Mesendoderm (in vitro differentiated cells): ENCODE measurements around the gene ANKRD13B.
A peak's percentile ranks its signal among the peaks of the same experiment; 100 is the strongest.
"Not testable (repeated sequence)": the region's sequence is repeated elsewhere in the genome, so short reads cannot be mapped to it uniquely, and the experiment has no call there.

Experiments used
- DNase-seq: peaks from one replicate; pipeline ENCODE4 v3.0.0; 2013
- H2AK5ac ChIP-seq: 2 replicates; pipeline ENCODE4 v1.6.1; 2013; ENCODE audit warnings: low read length, inconsistent platforms
- H2BK120ac ChIP-seq: 2 replicates; pipeline ENCODE4 v1.6.1; 2013; ENCODE audit warnings: low read depth, mild to moderate bottlenecking, low read length, moderate library complexity, mixed read lengths
- H2BK15ac ChIP-seq: replicated peaks from 2 replicates; pipeline ENCODE4 v1.6.1; 2013; ENCODE audit warnings: low read depth, mild to moderate bottlenecking, moderate library complexity
- H2BK5ac ChIP-seq: 2 replicates; pipeline ENCODE4 v1.6.1; 2013; ENCODE audit warnings: low read length, inconsistent platforms
- H3K18ac ChIP-seq: 2 replicates; pipeline ENCODE4 v1.6.1; 2013; ENCODE audit warnings: mild to moderate bottlenecking, low read length, mixed read lengths
- H3K23ac ChIP-seq: one replicate; pipeline ENCODE4 v1.6.1; 2013; ENCODE audit warnings: low read length
- H3K27ac ChIP-seq: 2 replicates; pipeline ENCODE4 v1.5.1; 2013; ENCODE audit warnings: low read depth, mild to moderate bottlenecking, inconsistent platforms, low read length, moderate library complexity
- H3K27me3 ChIP-seq: 2 replicates; pipeline ENCODE4 v1.6.1; 2013; ENCODE audit warnings: low read length, control low read depth, mild to moderate bottlenecking, inconsistent platforms; ENCODE audit not compliant: insufficient read depth, poor library complexity
- H3K36me3 ChIP-seq: 2 replicates; pipeline ENCODE4 v1.6.1; 2013; ENCODE audit warnings: low read length, inconsistent platforms; ENCODE audit not compliant: control insufficient read depth, insufficient read depth
- H3K4ac ChIP-seq: one replicate; pipeline ENCODE4 v1.6.1; 2013; ENCODE audit warnings: low read depth, mild to moderate bottlenecking, low read length, moderate library complexity
- H3K4me1 ChIP-seq: 2 replicates; pipeline ENCODE4 v1.6.1; 2013; ENCODE audit warnings: low read depth, low read length, inconsistent platforms; ENCODE audit not compliant: control insufficient read depth
- H3K4me2 ChIP-seq: 2 replicates; pipeline ENCODE4 v1.6.1; 2013; ENCODE audit warnings: low read length
- H3K4me3 ChIP-seq: 2 replicates; pipeline ENCODE4 v1.5.1; 2013; ENCODE audit warnings: mild to moderate bottlenecking, low read length
- H3K56ac ChIP-seq: one replicate; pipeline ENCODE4 v1.6.1; 2013; ENCODE audit warnings: low read length
- H3K79me1 ChIP-seq: 2 replicates; pipeline ENCODE4 v1.6.1; 2013; ENCODE audit warnings: low read length, inconsistent platforms
- H3K79me2 ChIP-seq: 2 replicates; pipeline ENCODE4 v1.6.1; 2013; ENCODE audit warnings: mild to moderate bottlenecking, low read length; ENCODE audit not compliant: control insufficient read depth, insufficient read depth
- H3K9ac ChIP-seq: 2 replicates; pipeline ENCODE4 v1.6.1; 2013; ENCODE audit warnings: low read length, inconsistent platforms
- H4K5ac ChIP-seq: one replicate; pipeline ENCODE4 v1.6.1; 2013; ENCODE audit warnings: low read length
- H4K8ac ChIP-seq: one replicate; pipeline ENCODE4 v1.6.1; 2013; ENCODE audit warnings: low read depth, mild to moderate bottlenecking, control low read depth, low read length, moderate library complexity
- WGBS: extraction: QIAGEN DNeasy Blood & Tissue Kit; methylation state at CpG from one replicate; pipeline ENCODE4 v1.1.7; 2013; ENCODE audit warnings: low lambda C conversion rate, missing lambda C conversion rate; ENCODE audit not compliant: insufficient coverage; ENCODE audit errors: extremely low coverage; 5-methylcytosine and 5-hydroxymethylcytosine counted together

The ANKRD13B gene

DNA sequence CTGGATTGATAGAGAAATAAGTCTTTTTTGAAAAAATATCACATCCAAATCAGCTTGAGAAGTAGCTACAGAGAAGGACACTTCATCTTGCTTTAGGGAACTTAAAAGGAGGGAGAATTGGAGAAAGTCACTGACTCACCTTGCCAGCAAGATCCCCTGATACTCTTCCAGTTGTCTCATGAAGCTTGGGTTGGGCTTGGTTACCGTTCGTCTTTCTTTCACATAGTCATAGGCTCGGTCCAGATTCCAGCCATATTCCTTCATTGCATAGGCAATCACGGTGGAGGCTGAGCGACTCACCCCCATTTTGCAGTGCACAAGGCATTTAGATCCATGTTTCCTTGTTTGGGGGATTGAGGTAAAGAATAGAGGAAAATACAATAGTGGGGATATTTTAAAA lies 55.1 kb downstream of the ANKRD13B start:
- H3K4me3 ChIP-seq = no peak overlapping the region
- no peaks in the 10 kb centered on the region for H3K79me1 ChIP-seq
- H4K5ac ChIP-seq = no peak overlapping the region
- no peaks in the 10 kb centered on the region for H3K4me1 ChIP-seq
- no peak overlapping the region for H2BK5ac ChIP-seq
- no peak overlapping the region for H3K27ac ChIP-seq
- H3K18ac ChIP-seq = no peak overlapping the region
- no CpG with 5 or more reads among the region's 5 CpGs for WGBS
- no peak overlapping the region for H3K56ac ChIP-seq
- no peak for DNase-seq
- no peak overlapping the region for H2AK5ac ChIP-seq
- H3K9ac ChIP-seq = no peak overlapping the region
- H3K4me2 ChIP-seq = no peak overlapping the region
- H3K79me2 ChIP-seq = no peaks in the 10 kb centered on the region
- no peak overlapping the region for H4K8ac ChIP-seq
- H3K27me3 ChIP-seq = no peaks in the 10 kb centered on the region
- no peak overlapping the region for H3K4ac ChIP-seq
- no peaks in the 10 kb centered on the region for H3K36me3 ChIP-seq
- H3K23ac ChIP-seq = no peak overlapping the region
- no peak overlapping the region for H2BK120ac ChIP-seq
- H2BK15ac ChIP-seq = no peak overlapping the region

DNA sequence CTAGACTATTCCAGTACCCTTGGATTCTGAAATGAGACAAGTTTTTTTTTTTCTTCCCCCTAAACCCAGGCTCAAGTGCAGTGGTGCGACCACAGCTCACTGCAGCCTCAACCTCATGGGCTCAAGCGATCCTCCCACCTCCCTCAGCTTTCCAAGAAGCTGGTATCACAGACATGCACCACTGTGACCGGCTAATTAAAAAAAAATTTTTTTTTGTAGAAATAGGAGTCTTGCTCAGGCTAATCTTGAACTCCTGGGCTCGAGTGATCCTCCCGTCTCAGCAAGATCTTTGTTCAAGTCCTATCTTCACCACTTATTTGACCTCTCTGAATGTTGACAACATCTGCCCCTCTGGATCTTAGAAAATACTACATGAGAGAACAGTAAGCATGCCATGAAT lies 56.4 kb downstream of the ANKRD13B start:
- H2BK120ac ChIP-seq = no peak overlapping the region
- no peak overlapping the region for H3K4me3 ChIP-seq
- no peaks in the 10 kb centered on the region for H3K36me3 ChIP-seq
- no peaks in the 10 kb centered on the region for H3K27me3 ChIP-seq
- H3K56ac ChIP-seq = no peak overlapping the region
- WGBS = no CpG with 5 or more reads among the region's 5 CpGs
- no peak overlapping the region for H2BK5ac ChIP-seq
- no peak overlapping the region for H4K8ac ChIP-seq
- H3K9ac ChIP-seq = no peak overlapping the region
- H2AK5ac ChIP-seq = no peak overlapping the region
- H3K4me2 ChIP-seq = no peak overlapping the region
- no peak overlapping the region for H3K18ac ChIP-seq
- H4K5ac ChIP-seq = no peak overlapping the region
- H3K27ac ChIP-seq = no peak overlapping the region
- H2BK15ac ChIP-seq = no peak overlapping the region
- no peaks in the 10 kb centered on the region for H3K79me2 ChIP-seq
- H3K23ac ChIP-seq = no peak overlapping the region
- no peaks in the 10 kb centered on the region for H3K4me1 ChIP-seq
- no peaks in the 10 kb centered on the region for H3K79me1 ChIP-seq
- DNase-seq = no peak
- no peak overlapping the region for H3K4ac ChIP-seq

DNA sequence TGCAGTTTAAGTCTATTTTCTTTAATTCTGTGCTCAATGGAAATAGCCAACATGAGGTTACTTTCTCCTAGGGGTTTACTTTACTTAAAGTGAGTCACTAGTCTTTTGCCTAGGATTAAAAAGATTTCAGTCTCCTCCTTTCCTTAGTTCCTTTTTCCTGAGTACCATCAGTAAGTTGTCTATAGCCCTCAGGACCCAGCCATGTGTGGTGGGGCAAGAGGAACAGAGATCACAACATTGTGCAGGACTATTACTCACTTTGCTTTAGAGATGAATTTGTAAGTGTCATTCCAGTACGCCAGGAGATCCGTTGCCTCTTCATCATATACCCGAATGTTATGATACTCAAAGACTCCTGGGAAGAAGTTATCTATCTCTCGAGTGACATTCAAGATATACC lies 57.5 kb downstream of the ANKRD13B start:
- DNase-seq = no peak
- Histone ChIP-seq H3K18ac (no peak overlapping the region), H3K27me3 (no peaks in the 10 kb centered on the region), H3K23ac (no peak overlapping the region), H4K8ac (no peak overlapping the region), H3K79me1 (no peaks in the 10 kb centered on the region), H2BK5ac (no peak overlapping the region), H4K5ac (no peak overlapping the region), H3K4ac (no peak overlapping the region), H3K36me3 (no peaks in the 10 kb centered on the region), H3K79me2 (no peaks in the 10 kb centered on the region), H3K56ac (no peak overlapping the region), H3K27ac (no peak overlapping the region), H3K9ac (no peak overlapping the region), H3K4me2 (no peak overlapping the region), H2BK120ac (no peak overlapping the region), H2BK15ac (no peak overlapping the region), H2AK5ac (no peak overlapping the region), H3K4me3 (no peak overlapping the region), H3K4me1 (no peaks in the 10 kb centered on the region)
- WGBS = no CpG with 5 or more reads among the region's 4 CpGs

GRCh38 chr17:29651913-29652312 lies 59.0 kb downstream of the ANKRD13B start:
- not testable (repeated sequence) for H3K4ac ChIP-seq, H3K27me3 ChIP-seq, H2BK5ac ChIP-seq, H3K79me1 ChIP-seq, H3K27ac ChIP-seq, H3K4me1 ChIP-seq, H3K36me3 ChIP-seq, H2BK15ac ChIP-seq, H2BK120ac ChIP-seq, DNase-seq, H4K5ac ChIP-seq, H2AK5ac ChIP-seq, H3K9ac ChIP-seq, H3K56ac ChIP-seq, H3K79me2 ChIP-seq, H3K4me2 ChIP-seq, H3K23ac ChIP-seq, H3K4me3 ChIP-seq, H4K8ac ChIP-seq, H3K18ac ChIP-seq
- WGBS = no CpG with 5 or more reads among the region's 7 CpGs

DNA sequence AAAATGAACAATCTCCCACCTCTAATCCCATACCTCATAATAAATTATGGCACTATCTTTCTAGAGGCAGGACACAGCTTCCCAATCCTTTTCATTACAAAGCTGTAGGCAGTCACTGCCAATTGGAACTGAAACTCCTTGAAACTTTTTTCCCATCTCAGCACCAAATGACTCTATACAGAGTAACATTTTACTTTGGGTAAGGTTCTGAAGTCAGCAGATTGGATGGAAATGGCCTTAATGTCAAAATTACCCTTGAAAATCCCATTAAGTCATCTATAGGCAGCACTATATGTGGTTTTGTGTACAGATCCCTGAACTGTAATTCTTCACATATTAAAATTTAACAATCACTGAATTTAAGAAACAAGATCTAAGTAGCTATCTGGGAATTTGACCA lies 60.0 kb downstream of the ANKRD13B start:
- H3K4me2 ChIP-seq = no peak overlapping the region

DNA sequence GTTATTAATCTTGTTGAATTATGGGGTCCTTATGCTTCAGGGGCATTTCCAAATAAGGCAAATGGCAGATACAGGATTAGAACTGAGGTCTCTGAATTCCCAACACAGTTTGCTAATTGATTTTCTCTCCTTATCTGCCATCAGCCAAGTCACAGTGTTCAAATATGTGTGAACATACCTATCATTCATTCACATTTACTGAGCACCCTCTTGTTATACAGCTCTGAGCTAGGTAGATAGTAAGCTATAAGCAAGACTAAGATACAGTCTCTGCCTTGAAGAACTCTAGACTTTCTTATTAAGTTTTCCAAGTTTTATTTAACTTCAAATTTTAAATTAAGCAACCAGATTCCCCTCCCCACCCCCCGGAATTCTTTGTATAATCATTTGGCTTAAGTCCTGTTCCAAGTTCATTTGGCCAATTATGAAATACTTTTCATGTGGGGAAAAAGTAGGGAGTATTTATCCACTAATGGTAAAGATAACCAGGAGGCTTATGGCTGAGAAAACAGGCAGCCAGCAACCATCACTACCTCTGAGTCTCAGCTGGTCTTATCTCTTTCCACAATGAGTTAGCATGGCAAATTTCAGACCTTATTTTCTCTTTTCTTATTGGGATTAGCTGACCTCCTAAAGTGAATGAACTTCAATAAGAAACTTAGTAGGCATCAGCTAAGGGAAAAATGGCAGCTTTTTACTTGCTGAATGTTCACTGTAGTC lies 61.2 kb downstream of the ANKRD13B start:
- no peaks in the 10 kb centered on the region for H3K4me1 ChIP-seq
- no peaks in the 10 kb centered on the region for H3K79me1 ChIP-seq
- H3K4me2 ChIP-seq = no peak overlapping the region
- H4K8ac ChIP-seq = no peak overlapping the region
- DNase-seq = peak; percentile 49
- H3K56ac ChIP-seq = no peak overlapping the region
- no peak overlapping the region for H2BK120ac ChIP-seq
- H3K79me2 ChIP-seq = no peaks in the 10 kb centered on the region
- H3K27me3 ChIP-seq = no peaks in the 10 kb centered on the region
- H3K27ac ChIP-seq = no peak overlapping the region
- H4K5ac ChIP-seq = no peak overlapping the region
- no peak overlapping the region for H2BK15ac ChIP-seq
- H3K4ac ChIP-seq = no peak overlapping the region
- H2BK5ac ChIP-seq = no peak overlapping the region
- no peak overlapping the region for H2AK5ac ChIP-seq
- no CpG with 5 or more reads among the region's 1 CpG for WGBS
- H3K23ac ChIP-seq = no peak overlapping the region
- H3K18ac ChIP-seq = no peak overlapping the region
- no peak overlapping the region for H3K4me3 ChIP-seq
- no peaks in the 10 kb centered on the region for H3K36me3 ChIP-seq
- H3K9ac ChIP-seq = no peak overlapping the region

More for the DNA sequence above, 60.0 kb downstream of the ANKRD13B start:
- H3K23ac ChIP-seq = no peak overlapping the region
- H2BK5ac ChIP-seq = no peak overlapping the region
- no peak overlapping the region for H3K18ac ChIP-seq
- H3K27me3 ChIP-seq = no peaks in the 10 kb centered on the region
- no peak overlapping the region for H4K5ac ChIP-seq
- no peak for DNase-seq
- H3K4ac ChIP-seq = no peak overlapping the region
- no peaks in the 10 kb centered on the region for H3K36me3 ChIP-seq
- no peak overlapping the region for H3K27ac ChIP-seq
- no peak overlapping the region for H3K4me3 ChIP-seq
- no peaks in the 10 kb centered on the region for H3K79me2 ChIP-seq
- H3K9ac ChIP-seq = no peak overlapping the region
- H2BK15ac ChIP-seq = no peak overlapping the region
- H3K4me1 ChIP-seq = no peaks in the 10 kb centered on the region
- H3K56ac ChIP-seq = no peak overlapping the region
- H2AK5ac ChIP-seq = no peak overlapping the region
- no peak overlapping the region for H4K8ac ChIP-seq
- H2BK120ac ChIP-seq = no peak overlapping the region
- H3K79me1 ChIP-seq = no peaks in the 10 kb centered on the region
